Fibroblast of mammary gland (primary cell): Measurements from ENCODE around the gene TMEM100.

Experiments used
- DNase-seq: peaks from one replicate; pipeline ENCODE4 v3.0.0-alpha.2; 2010; ENCODE audit warnings: low read depth
- H3K4me3 ChIP-seq: 2 replicates; pipeline ENCODE4 v1.5.1; 2011; ENCODE audit warnings: low read depth, mild to moderate bottlenecking, low read length, moderate library complexity; ENCODE audit not compliant: control insufficient read depth
- CTCF ChIP-seq: conservative IDR thresholded peaks from 2 replicates; pipeline ENCODE4 v1.5.1; 2011; ENCODE audit warnings: low read depth, low read length, inconsistent platforms; ENCODE audit not compliant: control insufficient read depth, insufficient read depth

Gene TMEM100

GRCh38 chr17:55722016-55722736 lies 488 bp downstream of the TMEM100 start:
- peak overlapping the region; percentile 66 for H3K4me3 ChIP-seq
- TF ChIP-seq CTCF: no peak
- peak; percentile 35 for DNase-seq

DNA sequence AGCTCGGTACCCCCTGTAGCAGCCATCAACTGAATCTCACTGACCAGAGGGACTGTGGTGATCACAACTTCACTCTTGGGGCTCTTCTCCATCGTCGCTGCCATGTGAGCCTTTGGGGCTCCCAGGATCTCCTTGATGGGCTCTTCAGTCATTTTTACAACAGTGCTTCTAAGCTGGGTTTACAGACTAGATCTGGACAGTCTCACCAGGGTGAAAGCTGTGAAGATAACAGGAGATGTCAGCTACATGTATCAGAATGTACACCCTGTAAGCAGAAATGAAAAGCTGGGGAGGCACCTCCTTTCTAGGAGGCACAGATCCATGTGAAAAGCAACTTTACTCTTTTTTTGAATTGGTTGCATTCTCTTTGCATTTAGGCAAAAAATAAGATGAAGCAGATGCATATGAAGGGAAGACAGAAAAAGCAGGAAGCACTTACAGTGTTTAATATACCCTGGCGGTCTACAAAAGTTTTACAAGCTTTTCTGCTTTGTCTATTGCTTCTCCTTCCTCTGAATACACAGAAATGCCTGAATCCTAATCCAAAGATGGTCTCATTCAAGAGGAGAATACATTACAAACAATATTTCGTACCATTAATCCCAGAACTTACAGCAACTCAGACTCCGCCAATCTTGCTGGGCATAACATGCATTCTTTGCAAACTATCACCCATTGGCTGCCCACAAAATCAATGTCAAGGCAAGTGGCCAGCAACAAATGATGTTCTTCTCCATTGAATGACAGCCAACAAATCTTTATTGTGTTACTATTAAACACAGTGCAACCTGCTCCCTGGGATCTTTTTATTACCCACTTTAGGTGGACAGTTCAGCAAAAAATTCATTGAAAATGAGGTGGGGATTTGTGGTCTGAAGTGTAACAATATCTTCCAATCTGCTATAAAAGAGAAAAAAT lies 1.5 kb downstream of the TMEM100 start:
- no peak for TF ChIP-seq CTCF
- peak overlapping the region; percentile 1 for H3K4me3 ChIP-seq
- DNase-seq: no peak

GRCh38 chr17:55717898-55718735 lies 4.5 kb downstream of the TMEM100 start:
- peak; percentile 77 for TF ChIP-seq CTCF
- peak; percentile 76 for DNase-seq
- H3K4me3 ChIP-seq: no peak overlapping the region

- no peak overlapping the region for H3K4me3 ChIP-seq
- no peak for TF ChIP-seq CTCF
- DNase-seq: no peak
Measured at GRCh38 chr17:55717432-55717831, 5.2 kb downstream of the TMEM100 start.

DNA sequence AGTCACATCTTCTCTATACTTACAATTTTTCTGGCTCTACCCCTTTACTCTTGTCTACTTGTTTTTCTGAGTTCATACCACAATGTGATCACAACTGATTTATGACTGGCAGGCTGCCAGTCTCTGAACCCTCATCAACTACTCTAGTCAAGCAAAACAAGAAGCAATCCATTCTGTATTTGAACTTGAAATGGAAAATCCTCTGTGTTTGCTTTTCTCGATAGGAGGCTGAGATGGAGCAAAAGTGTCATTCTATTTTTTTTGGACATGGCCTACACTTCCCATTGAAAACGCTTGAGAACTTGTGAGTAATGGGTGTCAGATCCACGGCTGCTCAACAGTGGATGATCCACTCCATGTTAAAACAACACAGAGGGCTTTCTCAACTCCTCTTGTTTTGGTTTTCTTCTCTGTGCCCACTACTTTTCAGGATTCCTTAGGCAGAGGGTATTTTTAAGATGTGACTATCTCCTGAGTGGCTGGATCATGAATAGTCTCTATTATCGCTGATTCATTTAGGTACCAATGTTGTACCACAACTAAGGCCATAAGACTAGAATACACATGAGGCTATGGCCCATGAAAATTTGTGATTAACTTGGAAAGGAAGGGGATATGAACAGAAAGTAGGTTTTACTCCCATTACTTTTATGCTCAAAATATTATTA lies 11.7 kb downstream of the TMEM100 start:
- no peak for TF ChIP-seq CTCF

GRCh38 chr17:55710410-55710809 lies 12.3 kb downstream of the TMEM100 start:
- no peak for TF ChIP-seq CTCF
- peak; percentile 55 for DNase-seq

More for the DNA sequence above, 11.7 kb downstream of the TMEM100 start:
- no peak for DNase-seq
- no peak overlapping the region for H3K4me3 ChIP-seq

More at GRCh38 chr17:55710410-55710809, 12.3 kb downstream of the TMEM100 start:
- H3K4me3 ChIP-seq: no peak overlapping the region
